Trophoblast cell (in vitro differentiated cells and primary cell): Measurements from ENCODE around the gene TBC1D13.

Experiments used
- DNase-seq, 2 donors: peaks; one replicate each; pipeline ENCODE4 v3.0.0-alpha.2; 2016
- H2AFZ ChIP-seq: 2 replicates; pipeline ENCODE4 v1.6.1; 2013; ENCODE audit warnings: low read length, moderate library complexity, mild to moderate bottlenecking; ENCODE audit not compliant: insufficient read depth, poor library complexity
- H2AK5ac ChIP-seq: 2 replicates; pipeline ENCODE4 v1.6.1; 2013; ENCODE audit warnings: mild to moderate bottlenecking, low read length
- H2BK120ac ChIP-seq: 2 replicates; pipeline ENCODE4 v1.6.1; 2013; ENCODE audit warnings: low read length, mild to moderate bottlenecking, moderate library complexity; ENCODE audit not compliant: insufficient read depth, poor library complexity
- H2BK12ac ChIP-seq: 2 replicates; pipeline ENCODE4 v1.6.1; 2013; ENCODE audit warnings: mild to moderate bottlenecking, low read length, moderate library complexity
- H2BK5ac ChIP-seq: 2 replicates; pipeline ENCODE4 v1.6.1; 2013; ENCODE audit warnings: low read length, low read depth, moderate library complexity, mild to moderate bottlenecking; ENCODE audit not compliant: poor library complexity
- H3K14ac ChIP-seq: 2 replicates; pipeline ENCODE4 v1.6.1; 2013; ENCODE audit warnings: mild to moderate bottlenecking, low read length
- H3K18ac ChIP-seq: 2 replicates; pipeline ENCODE4 v1.6.1; 2013; ENCODE audit warnings: mild to moderate bottlenecking, low read length
- H3K23ac ChIP-seq: 2 replicates; pipeline ENCODE4 v1.6.1; 2013; ENCODE audit warnings: low read length
- H3K27ac ChIP-seq: 2 replicates; pipeline ENCODE4 v1.5.1; 2013; ENCODE audit warnings: low read depth, mild to moderate bottlenecking, inconsistent platforms, low read length, moderate library complexity
- H3K27me3 ChIP-seq: 2 replicates; pipeline ENCODE4 v1.6.1; 2013; ENCODE audit warnings: inconsistent platforms, mild to moderate bottlenecking, low read length, moderate library complexity; ENCODE audit not compliant: insufficient read depth
- H3K36me3 ChIP-seq, 2 experiments: 1 replicate in 1 of 2; 2 replicates in 1 of 2; pipeline ENCODE4 v1.6.1; 2013; ENCODE audit warnings: low read length in 2 of 2, mild to moderate bottlenecking in 2 of 2, moderate library complexity in 1 of 2; ENCODE audit not compliant: insufficient read depth in 2 of 2, control insufficient read depth in 1 of 2
- H3K4ac ChIP-seq: 2 replicates; pipeline ENCODE4 v1.6.1; 2013; ENCODE audit warnings: low read depth, mild to moderate bottlenecking, low read length, moderate library complexity
- H3K4me1 ChIP-seq, 2 experiments: 1 replicate in 1 of 2; 2 replicates in 1 of 2; pipeline ENCODE4 v1.6.1; 2013; ENCODE audit warnings: low read length in 2 of 2, mild to moderate bottlenecking in 2 of 2, moderate library complexity in 1 of 2; ENCODE audit not compliant: insufficient read depth in 2 of 2, control insufficient read depth in 1 of 2
- H3K4me2 ChIP-seq: 2 replicates; pipeline ENCODE4 v1.6.1; 2013; ENCODE audit warnings: inconsistent platforms, mild to moderate bottlenecking, low read length, moderate library complexity
- H3K4me3 ChIP-seq: 2 replicates; pipeline ENCODE4 v1.5.1; 2013; ENCODE audit warnings: mild to moderate bottlenecking, low read depth, low read length, inconsistent platforms
- H3K79me1 ChIP-seq: one replicate; pipeline ENCODE4 v1.6.1; 2013; ENCODE audit warnings: low read length
- H3K79me2 ChIP-seq: 2 replicates; pipeline ENCODE4 v1.6.1; 2013; ENCODE audit warnings: low read length, mild to moderate bottlenecking; ENCODE audit not compliant: control insufficient read depth, insufficient read depth, poor library complexity
- H3K9ac ChIP-seq: 2 replicates; pipeline ENCODE4 v1.6.1; 2013; ENCODE audit warnings: mild to moderate bottlenecking, low read length
- H3K9me3 ChIP-seq: 2 replicates; pipeline ENCODE4 v1.6.1; 2013; ENCODE audit warnings: low read depth, mild to moderate bottlenecking, control low read depth, inconsistent platforms, low read length; ENCODE audit not compliant: insufficient read depth
- H4K12ac ChIP-seq: 2 replicates; pipeline ENCODE4 v1.6.1; 2013; ENCODE audit warnings: low read depth, mild to moderate bottlenecking, low read length, moderate library complexity
- H4K8ac ChIP-seq: 2 replicates; pipeline ENCODE4 v1.6.1; 2013; ENCODE audit warnings: low read depth, mild to moderate bottlenecking, low read length, moderate library complexity
- H4K91ac ChIP-seq: one replicate; pipeline ENCODE4 v1.6.1; 2013; ENCODE audit warnings: low read depth, mild to moderate bottlenecking, low read length, moderate library complexity
- WGBS: extraction: QIAGEN DNeasy Blood & Tissue Kit; methylation state at CpG from one replicate; pipeline ENCODE4 v1.1.7; 2013; ENCODE audit warnings: missing lambda C conversion rate; ENCODE audit not compliant: insufficient read length, insufficient coverage; ENCODE audit errors: extremely low coverage; 5-methylcytosine and 5-hydroxymethylcytosine counted together

TBC1D13 gene

DNA sequence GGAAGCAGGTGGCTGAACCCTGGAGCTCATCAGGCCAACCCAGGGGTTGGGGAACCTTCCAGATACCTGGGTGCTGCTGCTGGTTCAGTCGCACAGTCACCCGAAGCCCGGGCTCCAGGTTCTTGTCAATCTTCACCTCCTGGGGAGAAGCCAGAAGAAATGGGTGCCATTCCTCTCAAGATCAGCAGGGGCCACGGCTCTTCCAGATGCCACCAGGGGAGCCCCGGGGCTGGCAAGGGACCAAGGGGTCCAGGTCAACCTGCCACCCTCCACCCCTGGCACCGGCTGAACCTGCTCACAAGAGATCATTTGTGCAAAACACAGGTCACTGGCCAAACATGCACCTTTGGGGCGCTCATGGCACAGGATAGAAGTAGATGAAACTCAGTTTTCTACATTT is 37.9 kb downstream of the TBC1D13 start:
- Histone ChIP-seq H2AK5ac (no peak overlapping the region), H3K9me3 (no peaks in the 10 kb centered on the region), H2BK12ac (no peak overlapping the region), H3K18ac (no peak overlapping the region), H3K79me1 (peaks cover 3% of the 10 kb centered on the region), H3K4me1 (peaks cover 8 to 11% of the 10 kb centered on the region in 2 experiments), H3K23ac (no peak overlapping the region), H4K12ac (no peak overlapping the region), H2AFZ (no peak overlapping the region), H3K14ac (no peak overlapping the region), H3K4me2 (no peak overlapping the region), H3K9ac (no peak overlapping the region), H3K27ac (no peak overlapping the region), H3K27me3 (no peaks in the 10 kb centered on the region), H3K36me3 (peaks cover 60 to 64% of the 10 kb centered on the region in 2 experiments), H3K79me2 (peaks cover 7% of the 10 kb centered on the region), H2BK120ac (no peak overlapping the region), H4K91ac (no peak overlapping the region), H2BK5ac (no peak overlapping the region), H3K4ac (no peak overlapping the region), H3K4me3 (no peak overlapping the region), H4K8ac (no peak overlapping the region)
- no peak for DNase-seq
- WGBS = no CpG with 5 or more reads among the region's 7 CpGs

GRCh38 chr9:128825923-128826700 is 39.1 kb downstream of the TBC1D13 start:
- Histone ChIP-seq H3K4me3 (no peak overlapping the region), H3K4ac (no peak overlapping the region), H3K18ac (no peak overlapping the region), H3K4me1 (peaks cover 5 to 11% of the 10 kb centered on the region in 2 experiments), H3K27ac (no peak overlapping the region), H2AFZ (no peak overlapping the region), H4K8ac (no peak overlapping the region), H2AK5ac (no peak overlapping the region), H4K91ac (no peak overlapping the region), H3K79me1 (peaks cover 3% of the 10 kb centered on the region), H2BK5ac (no peak overlapping the region), H3K27me3 (no peaks in the 10 kb centered on the region), H2BK120ac (no peak overlapping the region), H3K9me3 (no peaks in the 10 kb centered on the region), H3K79me2 (peaks cover 7% of the 10 kb centered on the region), H3K36me3 (peaks cover 58 to 61% of the 10 kb centered on the region in 2 experiments), H3K9ac (no peak overlapping the region), H3K14ac (no peak overlapping the region), H3K23ac (no peak overlapping the region), H4K12ac (no peak overlapping the region), H3K4me2 (no peak overlapping the region), H2BK12ac (no peak overlapping the region)
- DNase-seq = peak in 1 of 2 donors; percentile 51
- WGBS = no CpG with 5 or more reads among the region's 22 CpGs

GRCh38 chr9:128828267-128828666 is 41.2 kb downstream of the TBC1D13 start:
- no peak overlapping the region for H2AFZ ChIP-seq
- H3K79me2 ChIP-seq = peaks cover 7% of the 10 kb centered on the region
- H3K4me3 ChIP-seq = no peak overlapping the region
- H2BK5ac ChIP-seq = no peak overlapping the region
- no peaks in the 10 kb centered on the region for H3K27me3 ChIP-seq
- no peak overlapping the region for H3K23ac ChIP-seq
- no CpG with 5 or more reads among the region's 8 CpGs for WGBS
- no peak overlapping the region for H2BK12ac ChIP-seq
- H3K36me3 ChIP-seq = peaks cover 38 to 43% of the 10 kb centered on the region in 2 experiments
- H3K27ac ChIP-seq = no peak overlapping the region
- H3K79me1 ChIP-seq = peaks cover 3% of the 10 kb centered on the region
- no peak overlapping the region for H2BK120ac ChIP-seq
- no peak for DNase-seq
- H3K4me2 ChIP-seq = no peak overlapping the region
- no peak overlapping the region for H2AK5ac ChIP-seq
- no peak overlapping the region for H3K18ac ChIP-seq
- H3K14ac ChIP-seq = no peak overlapping the region
- H4K12ac ChIP-seq = no peak overlapping the region
- no peak overlapping the region for H3K9ac ChIP-seq
- peak overlapping the region; percentile 22 for H3K4ac ChIP-seq
- peaks cover 5 to 11% of the 10 kb centered on the region in 2 experiments for H3K4me1 ChIP-seq
- H4K8ac ChIP-seq = no peak overlapping the region
- H4K91ac ChIP-seq = no peak overlapping the region
- H3K9me3 ChIP-seq = no peaks in the 10 kb centered on the region

GRCh38 chr9:128828719-128829452 is 41.8 kb downstream of the TBC1D13 start:
- DNase-seq = no peak
- peak overlapping the region; percentile 45 for H3K18ac ChIP-seq
- peak overlapping the region; percentile 96 for H2AFZ ChIP-seq
- peak overlapping the region; percentile 79 for H3K4me3 ChIP-seq
- H3K79me1 ChIP-seq = peaks cover 3% of the 10 kb centered on the region
- peak overlapping the region; percentile 27 for H2AK5ac ChIP-seq
- no CpG with 5 or more reads among the region's 18 CpGs for WGBS
- peak overlapping the region; percentile 94 for H4K8ac ChIP-seq
- H2BK12ac ChIP-seq = no peak overlapping the region
- H2BK5ac ChIP-seq = no peak overlapping the region
- no peak overlapping the region for H3K27ac ChIP-seq
- peak overlapping the region; percentile 82 for H3K9ac ChIP-seq
- H4K91ac ChIP-seq = peak overlapping the region; percentile 65
- H3K27me3 ChIP-seq = no peaks in the 10 kb centered on the region
- peaks cover 2% of the 10 kb centered on the region for H3K9me3 ChIP-seq
- H3K36me3 ChIP-seq = peaks cover 32 to 38% of the 10 kb centered on the region in 2 experiments
- peak overlapping the region; percentile 34 for H2BK120ac ChIP-seq
- H3K79me2 ChIP-seq = peaks cover 7% of the 10 kb centered on the region
- peak overlapping the region; percentile 22 for H3K4ac ChIP-seq
- H3K4me1 ChIP-seq = peaks cover 5 to 11% of the 10 kb centered on the region in 2 experiments
- H3K23ac ChIP-seq = no peak overlapping the region
- H3K14ac ChIP-seq = peak overlapping the region; percentile 81
- peak overlapping the region; percentile 93 for H3K4me2 ChIP-seq
- H4K12ac ChIP-seq = peak overlapping the region; percentile 89
